ENCODE results near the gene NKPD1. TPM values are rescaled to one million over a fixed set of nuclear protein-coding genes. Genes with fewer than 3 reads are reported as not detected.
"Not testable (repeated sequence)": the region's sequence is repeated elsewhere in the genome, so short reads cannot be mapped to it uniquely, and the experiment has no call there.

Gene NKPD1
- total RNA-seq, 4 donors from 2014 or later = 0.16 to 0.39 TPM; not detected in 2

- ATAC-seq = no peak
- H3K27ac ChIP-seq = no peak overlapping the region
- peaks cover 0 to 5% of the 10 kb centered on the region in 2 donors for H3K36me3 ChIP-seq
- no peaks in the 10 kb centered on the region for H3K9me3 ChIP-seq
- H3K4me3 ChIP-seq = no peak overlapping the region
- 82 to 95% methylated on average over 5 to 6 of the region's 6 CpGs for WGBS, 2 donors (ENCODE audit: low coverage in 1 of 2)
- peaks cover 0 to 24% (median 4%) of the 10 kb centered on the region in 3 donors for H3K4me1 ChIP-seq
- TF ChIP-seq CTCF (IDR thresholded peaks at IDR 0.05) (no peak), EP300 (IDR thresholded peaks at IDR 0.05) (no peak), POLR2A (IDR thresholded peaks at IDR 0.05) (no peak), POLR2AphosphoS5 (IDR thresholded peaks at IDR 0.05) (no peak)
- no peaks in the 10 kb centered on the region for H3K27me3 ChIP-seq
Measured at GRCh38 chr19:45119582-45119981, 41.2 kb downstream of the NKPD1 start.

- not testable (repeated sequence) for H3K4me3 ChIP-seq, ATAC-seq, H3K36me3 ChIP-seq, H3K27me3 ChIP-seq, H3K9me3 ChIP-seq, H3K27ac ChIP-seq
- WGBS, 2 donors (ENCODE audit: low coverage in 1 of 2) = 54 to 65% methylated on average over 8 to 11 of the region's 18 CpGs
- peaks cover 0 to 24% (median 4%) of the 10 kb centered on the region in 3 donors for H3K4me1 ChIP-seq
Measured at GRCh38 chr19:45118591-45119355, 42.0 kb downstream of the NKPD1 start.

DNA sequence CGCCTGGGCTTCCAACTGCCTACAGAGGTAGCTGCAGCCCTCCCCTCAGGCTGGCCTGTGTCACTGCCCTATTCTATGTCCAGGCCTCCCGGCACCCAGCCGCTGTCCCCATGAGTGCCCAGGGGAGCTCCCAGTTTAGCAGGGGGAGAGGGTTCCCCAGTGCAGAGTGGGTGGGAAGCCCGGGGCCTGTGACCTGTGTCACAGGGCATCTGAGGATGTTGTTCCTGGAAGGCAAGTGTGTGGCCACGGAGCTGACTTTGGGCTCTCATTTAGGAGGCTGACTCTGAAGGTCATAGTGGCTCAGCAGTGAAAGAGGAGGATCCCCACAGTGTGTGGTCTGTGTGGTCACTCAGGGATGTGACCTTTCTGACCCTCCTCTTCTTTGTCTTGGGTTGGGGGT lies 42.7 kb downstream of the NKPD1 start:
- WGBS, 2 donors (ENCODE audit: low coverage in 1 of 2) = no CpG with 5 or more reads among the region's 5 CpGs

GRCh38 chr19:45117671-45118070 lies 43.1 kb downstream of the NKPD1 start:
- 60% methylated on average over 3 of the region's 12 CpGs; no CpG with 5 or more reads in 1 of the 2 donors for WGBS, 2 donors (ENCODE audit: low coverage in 1 of 2)

More for the DNA sequence above, 42.7 kb downstream of the NKPD1 start:
- no peak for TF ChIP-seq EP300 (IDR thresholded peaks at IDR 0.05)
- TF ChIP-seq POLR2AphosphoS5 (IDR thresholded peaks at IDR 0.05) = no peak
- no peak for TF ChIP-seq CTCF (IDR thresholded peaks at IDR 0.05)
- no peak for TF ChIP-seq POLR2A (IDR thresholded peaks at IDR 0.05)
- H3K9me3 ChIP-seq = no peaks in the 10 kb centered on the region
- H3K4me1 ChIP-seq = peaks cover 0 to 24% (median 4%) of the 10 kb centered on the region in 3 donors
- no peak overlapping the region for H3K4me3 ChIP-seq
- H3K36me3 ChIP-seq = peaks cover 0 to 2% of the 10 kb centered on the region in 2 donors
- no peaks in the 10 kb centered on the region for H3K27me3 ChIP-seq
- no peak for ATAC-seq
- no peak overlapping the region for H3K27ac ChIP-seq

GRCh38 chr19:45117167-45117594 lies 43.6 kb downstream of the NKPD1 start:
- no peak for ATAC-seq
- no peaks in the 10 kb centered on the region for H3K9me3 ChIP-seq
- H3K4me3 ChIP-seq = no peak overlapping the region
- 52% methylated on average over 5 of the region's 16 CpGs; no CpG with 5 or more reads in 1 of the 2 donors for WGBS, 2 donors (ENCODE audit: low coverage in 1 of 2)
- H3K27ac ChIP-seq = no peak overlapping the region
- no peaks in the 10 kb centered on the region for H3K36me3 ChIP-seq
- H3K27me3 ChIP-seq = no peaks in the 10 kb centered on the region
- no peak for TF ChIP-seq POLR2AphosphoS5 (IDR thresholded peaks at IDR 0.05)
- no peak for TF ChIP-seq EP300 (IDR thresholded peaks at IDR 0.05)
- TF ChIP-seq CTCF (IDR thresholded peaks at IDR 0.05) = no peak
- TF ChIP-seq POLR2A (IDR thresholded peaks at IDR 0.05) = no peak
- peaks cover 0 to 24% (median 4%) of the 10 kb centered on the region in 3 donors for H3K4me1 ChIP-seq

More at GRCh38 chr19:45117671-45118070, 43.1 kb downstream of the NKPD1 start:
- Histone ChIP-seq H3K36me3 (no peaks in the 10 kb centered on the region), H3K27ac (no peak overlapping the region), H3K9me3 (no peaks in the 10 kb centered on the region), H3K4me1 (peaks cover 0 to 24% (median 4%) of the 10 kb centered on the region in 3 donors), H3K4me3 (no peak overlapping the region), H3K27me3 (no peaks in the 10 kb centered on the region)
- no peak for ATAC-seq
- TF ChIP-seq EP300 (IDR thresholded peaks at IDR 0.05) (no peak), POLR2AphosphoS5 (IDR thresholded peaks at IDR 0.05) (no peak), CTCF (IDR thresholded peaks at IDR 0.05) (no peak), POLR2A (IDR thresholded peaks at IDR 0.05) (no peak)
